ENCODE data around the gene BSN.

DNA sequence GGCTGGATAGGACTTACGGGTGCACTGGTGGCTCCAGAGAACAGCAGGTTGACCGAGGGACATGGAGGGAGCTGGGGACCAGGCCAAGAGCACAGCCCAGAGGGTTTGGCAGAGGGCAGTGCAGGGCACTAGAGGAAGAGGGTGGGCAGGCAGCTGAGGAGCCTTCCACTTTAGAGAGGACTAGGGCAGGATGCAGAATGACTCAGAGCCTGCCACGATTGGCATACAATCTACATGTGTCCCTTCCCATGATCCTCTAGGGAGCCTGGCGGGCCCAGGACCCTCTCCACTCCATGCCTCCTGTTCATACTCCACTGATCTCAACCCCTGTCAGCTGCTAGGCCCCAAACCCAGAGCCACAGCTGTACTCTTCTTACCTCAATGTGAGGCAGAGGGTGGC lies 105.5 kb downstream of the BSN start:
- TF ChIP-seq CTCF (IDR thresholded peaks at IDR 0.05; ENCODE audit: extremely low read depth in 1 of 2, insufficient read depth in 1 of 2, low read depth in 1 of 2, low read length in 2 of 2) (no peak), EZH2 (IDR thresholded peaks at IDR 0.05; ENCODE audit: borderline replicate concordance, low read depth, low read length, severe bottlenecking) (no peak), POLR2A (IDR thresholded peaks at IDR 0.05; ENCODE audit: low read depth, low read length) (no peak), POLR2AphosphoS5 (IDR thresholded peaks at IDR 0.05; ENCODE audit: insufficient read depth, low read depth, low read length) (no peak), JUN (IDR thresholded peaks at IDR 0.05; ENCODE audit: borderline replicate concordance, insufficient read depth, insufficient read length, low read depth) (no peak), FOS (IDR thresholded peaks at IDR 0.05; ENCODE audit: borderline replicate concordance, insufficient read depth, low read length) (no peak), GATA2 (IDR thresholded peaks at IDR 0.05; ENCODE audit: insufficient read depth, insufficient read length, low read depth, low read length) (no peak), MYC (IDR thresholded peaks at IDR 0.05; ENCODE audit: low read depth, low read length) (no peak)
- TF ChIP-seq, protein P1, sequence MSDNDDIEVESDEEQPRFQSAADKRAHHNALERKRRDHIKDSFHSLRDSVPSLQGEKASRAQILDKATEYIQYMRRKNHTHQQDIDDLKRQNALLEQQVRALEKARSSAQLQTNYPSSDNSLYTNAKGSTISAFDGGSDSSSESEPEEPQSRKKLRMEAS (IDR thresholded peaks at IDR 0.05; ENCODE audit: insufficient read depth, insufficient read length), result no peak

Data from endothelial cell of umbilical vein (primary cell).